Measurements from ENCODE around the gene SCLY.

Gene SCLY

GRCh38 chr2:238148981-238149380 lies 88.2 kb downstream of the SCLY start:
- TF ChIP-seq ZFX (IDR thresholded peaks at IDR 0.05; ENCODE audit: borderline replicate concordance): no peak
- TF ChIP-seq CTCF (IDR thresholded peaks at IDR 0.05): no peak
- H3K27ac ChIP-seq: no peak overlapping the region
